AG09309 (cell line): ENCODE measurements around the gene KCNIP2.

ENCODE experiments used
- DNase-seq: peaks from one replicate; pipeline ENCODE4 v3.0.0-alpha.2; 2010; ENCODE audit warnings: low read depth
- H3K4me3 ChIP-seq: 2 replicates; pipeline ENCODE4 v1.5.1; 2011; ENCODE audit warnings: mild to moderate bottlenecking, low read depth, low read length, moderate library complexity; ENCODE audit not compliant: control insufficient read depth
- CTCF ChIP-seq: IDR thresholded peaks from 2 replicates; pipeline ENCODE4 v1.5.1; 2011; ENCODE audit warnings: mild to moderate bottlenecking, low read depth, low read length, inconsistent platforms; ENCODE audit not compliant: insufficient read depth, control insufficient read depth; ENCODE audit errors: missing control alignments

The KCNIP2 gene

DNA sequence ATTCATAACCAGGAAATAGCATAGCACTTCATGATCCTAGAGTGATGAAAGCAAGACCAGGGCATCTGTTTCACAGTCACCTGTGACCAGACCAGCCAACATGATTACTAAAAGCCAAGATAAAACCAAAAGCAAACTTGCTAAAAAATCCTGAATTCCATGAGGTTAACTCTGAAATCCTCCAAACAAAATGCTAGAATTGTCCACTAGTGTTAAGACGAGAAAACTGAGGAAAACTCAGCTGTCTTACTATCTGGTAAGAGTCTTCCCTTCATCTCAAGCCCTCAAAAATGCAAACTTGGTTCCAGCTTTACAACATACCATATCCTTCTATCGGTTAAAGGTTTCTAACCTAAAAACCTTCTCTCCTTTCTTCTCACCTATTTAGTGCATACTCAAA is 59.0 kb downstream of the KCNIP2 start:
- H3K4me3 ChIP-seq = no peak overlapping the region
- no peak for TF ChIP-seq CTCF
- no peak for DNase-seq

DNA sequence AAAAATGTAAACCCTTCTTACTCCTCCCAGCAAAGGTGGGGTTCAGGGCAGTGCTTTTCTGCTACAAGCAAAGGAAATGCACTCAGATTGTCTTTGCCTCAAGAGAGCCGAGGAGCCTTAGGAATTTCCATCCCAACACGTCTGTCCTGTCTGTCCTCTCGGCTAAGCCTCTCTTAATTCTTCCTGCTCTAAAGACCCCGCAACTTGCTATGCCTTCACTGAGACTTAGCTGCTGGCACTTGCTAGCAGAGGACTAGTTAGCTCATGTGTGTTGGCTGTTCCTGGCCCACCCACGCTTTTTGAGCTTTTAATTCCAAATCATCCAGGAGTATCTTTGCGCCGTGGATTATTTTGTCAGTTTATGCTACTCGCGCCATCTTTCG is 59.9 kb downstream of the KCNIP2 start:
- TF ChIP-seq CTCF = no peak
- no peak for DNase-seq
- H3K4me3 ChIP-seq = peak overlapping the region; percentile 88

- no peak for TF ChIP-seq CTCF
- peak within 1 kb of the TSS; percentile 88 for H3K4me3 ChIP-seq
- DNase-seq = peak; percentile 11
These were observed 60.5 kb downstream of the KCNIP2 start, which contains the start of gene NPM3 for GRCh38 chr10:101782811-101783735. Gene NPM3, minus strand, starts transcription at chr10:101783446. Its CDS starts 56 bp downstream, at chr10:101783390.

DNA sequence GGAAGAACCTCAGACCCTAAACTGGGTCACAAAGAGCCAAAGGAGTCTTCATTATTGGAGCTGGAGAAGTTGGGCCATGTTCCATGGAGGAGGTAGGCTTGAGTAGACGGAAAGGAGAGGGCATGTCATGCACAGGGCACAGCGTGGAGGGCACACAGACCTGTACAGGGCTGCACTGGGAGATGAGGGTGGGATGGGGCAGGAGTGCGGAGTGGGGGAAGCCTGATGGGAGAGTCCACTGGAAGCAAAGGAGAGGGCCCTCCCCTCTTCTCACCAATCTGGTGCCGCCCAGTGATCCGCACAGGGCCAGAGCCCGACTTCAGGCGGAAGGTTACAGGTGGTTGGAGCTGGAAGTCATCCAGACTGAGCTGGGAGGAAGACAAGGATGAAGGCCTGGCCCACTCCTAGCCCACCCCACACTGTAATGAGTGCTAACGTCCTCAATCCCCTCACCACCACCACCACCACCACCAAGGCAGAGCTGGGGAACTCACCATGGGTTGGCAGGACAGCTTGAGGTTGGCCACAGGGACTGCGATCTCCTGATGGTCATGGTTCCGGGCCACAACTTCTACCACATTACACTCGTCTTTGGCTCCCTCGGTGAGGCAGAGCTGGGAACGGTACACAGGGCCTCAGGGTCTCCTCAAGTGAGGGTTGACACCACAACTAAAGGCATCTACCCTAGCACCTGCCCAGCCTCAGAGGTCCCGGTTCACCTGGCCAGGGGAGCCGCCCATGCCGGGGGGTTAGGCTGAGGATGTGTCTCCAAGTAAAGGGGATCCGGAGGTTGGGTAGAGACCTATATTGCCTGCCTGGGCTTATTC is 61.4 kb downstream of the KCNIP2 start:
- no peak for DNase-seq
- no peak for TF ChIP-seq CTCF
- H3K4me3 ChIP-seq = peak overlapping the region; percentile 88

GRCh38 chr10:101781655-101781983 is 62.0 kb downstream of the KCNIP2 start:
- TF ChIP-seq CTCF = no peak
- DNase-seq = no peak
- H3K4me3 ChIP-seq = no peak overlapping the region

- DNase-seq = no peak
- TF ChIP-seq CTCF = peak; percentile 96
- no peak overlapping the region for H3K4me3 ChIP-seq
These were observed 62.6 kb downstream of the KCNIP2 start for GRCh38 chr10:101780818-101781654.
